ENCODE measurements around the gene MEX3D.
"Not testable (repeated sequence)": the region's sequence is repeated elsewhere in the genome, so short reads cannot be mapped to it uniquely, and the experiment has no call there.

The MEX3D gene

GRCh38 chr19:1533510-1534150 is 34.5 kb downstream of the MEX3D start:
- DNase-seq = no peak

GRCh38 chr19:1532003-1532402 is 36.1 kb downstream of the MEX3D start:
- DNase-seq = no peak

DNA sequence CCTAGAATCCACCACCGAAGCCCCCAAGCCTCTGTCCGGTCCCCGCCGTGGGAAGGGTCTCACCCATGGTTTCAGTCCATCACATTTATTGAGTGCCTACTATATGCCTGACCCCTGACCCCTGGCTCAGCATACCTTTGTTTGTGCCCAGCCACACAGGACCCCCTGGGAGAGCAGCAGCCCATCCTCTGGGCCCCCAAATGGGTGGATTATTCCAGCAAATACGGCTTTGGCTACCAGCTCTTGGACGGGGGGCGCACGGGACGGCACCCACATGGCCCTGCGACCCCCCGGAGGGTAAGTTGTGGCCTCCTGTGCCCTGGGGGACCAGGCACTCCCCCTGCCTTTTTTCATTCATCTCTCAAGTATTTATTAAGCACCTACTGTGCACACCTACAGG is 36.5 kb downstream of the MEX3D start:
- no peak for DNase-seq

DNA sequence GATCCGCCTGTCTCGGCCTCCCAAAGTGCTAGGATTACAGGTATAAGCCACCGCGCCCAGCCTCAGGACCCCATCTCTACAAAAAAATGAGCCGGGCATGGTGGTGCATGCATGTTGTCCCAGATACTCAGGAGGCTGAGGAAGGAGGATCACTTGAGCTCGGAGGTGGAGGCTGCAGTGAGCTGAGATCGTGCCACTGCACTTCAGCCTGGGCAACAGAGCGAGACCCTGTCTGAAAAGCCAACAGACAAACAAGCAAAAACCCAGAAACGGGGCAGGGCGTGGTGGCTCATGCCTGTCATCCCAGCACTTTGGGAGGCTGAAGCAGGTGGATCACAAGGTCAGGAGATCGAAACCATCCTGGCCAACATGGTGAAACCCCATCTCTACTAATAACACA is 37.3 kb downstream of the MEX3D start:
- DNase-seq = not testable (repeated sequence)

DNA sequence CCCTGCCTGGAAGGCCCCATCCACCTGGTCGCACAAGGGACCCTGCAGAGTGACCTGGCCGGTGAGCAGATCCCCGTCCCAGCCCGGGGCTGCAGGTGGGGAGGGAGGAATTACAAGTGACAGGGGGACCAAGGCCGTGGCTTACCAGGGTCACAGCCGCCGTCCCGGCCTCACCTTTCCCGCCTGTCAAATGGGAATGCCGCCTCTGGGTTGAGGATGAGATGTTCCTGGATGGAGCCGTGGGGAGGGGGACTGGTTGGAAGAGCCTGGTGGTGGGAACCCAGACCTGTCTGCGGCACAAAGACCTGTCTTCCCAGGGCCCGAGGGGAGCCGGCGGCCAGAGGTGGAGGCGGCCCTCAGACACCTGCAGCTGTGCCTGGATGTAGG is 38.7 kb downstream of the MEX3D start:
- no peak for DNase-seq

- no peak for DNase-seq
These were observed 39.3 kb downstream of the MEX3D start for GRCh38 chr19:1528596-1529429.

DNA sequence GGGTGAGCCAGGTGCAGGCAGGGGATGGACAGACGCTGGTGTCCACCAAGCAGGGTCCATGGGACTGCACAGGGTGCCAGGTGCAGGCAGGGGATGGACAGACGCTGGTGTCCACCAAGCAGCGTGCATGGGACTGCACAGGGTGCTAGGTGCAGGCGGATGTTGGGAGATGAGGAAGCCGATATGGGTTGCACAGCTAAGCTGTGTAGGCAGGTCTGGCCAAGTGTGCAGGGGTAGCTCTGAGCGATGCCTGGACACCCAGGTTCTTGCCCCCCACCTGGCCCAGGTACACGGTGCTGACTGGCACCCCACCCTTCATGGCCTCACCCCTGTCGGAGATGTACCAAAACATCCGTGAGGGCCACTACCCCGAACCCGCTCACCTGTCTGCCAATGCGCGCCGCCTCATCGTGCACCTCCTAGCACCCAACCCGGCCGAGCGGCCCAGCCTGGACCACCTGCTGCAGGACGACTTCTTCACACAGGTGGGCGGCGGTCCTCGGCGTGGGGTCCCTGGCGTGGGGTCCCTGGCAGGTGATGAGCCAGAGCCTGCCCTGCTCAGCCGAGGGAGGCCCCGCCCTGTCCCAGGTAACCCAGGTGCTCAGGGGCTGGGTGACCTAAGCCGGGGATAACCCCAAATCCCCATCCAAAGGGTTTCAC is 40.3 kb downstream of the MEX3D start:
- DNase-seq = no peak

GRCh38 chr19:1526979-1527649 is 41.0 kb downstream of the MEX3D start:
- no peak for DNase-seq

DNA sequence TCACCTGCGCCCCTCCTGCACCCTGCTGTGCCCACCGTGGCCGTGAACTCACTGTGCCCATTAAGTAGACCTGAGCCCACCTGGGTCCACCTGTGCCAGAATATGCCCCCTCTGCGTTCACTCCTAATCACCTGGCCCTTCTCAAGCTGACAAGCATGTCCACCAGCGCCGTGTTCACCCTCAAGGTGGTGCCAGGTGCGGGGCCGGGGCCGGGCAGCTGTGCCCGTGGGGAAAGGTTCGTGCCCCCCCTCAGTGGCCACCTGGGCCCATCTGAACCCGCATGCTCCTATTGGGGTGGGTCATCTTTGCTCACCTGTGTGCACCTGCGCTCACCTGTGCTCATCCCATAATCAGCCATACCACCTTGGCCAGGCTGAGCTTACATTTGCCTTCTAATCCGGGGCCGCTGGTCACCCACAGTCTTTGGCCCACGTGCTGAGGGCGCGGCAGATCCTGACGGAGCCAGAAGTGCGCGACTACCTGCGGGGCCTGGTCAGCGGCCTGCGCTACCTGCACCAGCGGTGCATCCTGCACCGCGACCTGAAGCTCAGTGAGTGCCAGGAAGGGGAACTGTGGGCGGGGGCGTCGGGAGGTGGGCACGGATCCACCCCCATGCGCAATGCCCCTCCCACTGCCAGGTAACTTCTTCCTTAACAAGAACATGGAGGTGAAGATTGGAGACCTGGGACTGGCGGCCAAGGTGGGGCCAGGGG is 41.9 kb downstream of the MEX3D start:
- DNase-seq = no peak

DNA sequence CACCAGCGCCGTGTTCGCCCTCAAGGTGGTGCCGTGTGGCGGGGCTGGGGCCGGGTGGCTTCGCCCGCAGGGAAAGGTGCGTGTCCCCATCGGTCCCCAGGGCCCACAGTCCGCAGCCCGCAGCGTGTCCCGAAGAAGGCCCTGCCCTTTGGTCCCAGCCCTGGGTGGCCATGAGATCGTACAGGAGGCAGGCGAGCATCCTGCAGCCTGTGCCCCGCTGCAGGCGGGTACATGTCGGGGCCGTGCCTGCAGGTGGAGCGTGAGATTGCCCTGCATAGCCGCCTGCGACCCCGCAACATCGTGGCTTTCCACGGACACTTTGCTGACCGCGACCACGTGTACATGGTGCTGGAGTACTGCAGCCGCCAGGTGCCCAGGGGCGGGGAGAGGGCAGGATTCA is 42.8 kb downstream of the MEX3D start:
- DNase-seq = no peak

- no peak for DNase-seq
These were observed 43.2 kb downstream of the MEX3D start for GRCh38 chr19:1524972-1525325.

GRCh38 chr19:1524287-1524971 is 43.7 kb downstream of the MEX3D start:
- DNase-seq = no peak

- DNase-seq = no peak
These were observed 44.5 kb downstream of the MEX3D start, which contains the start of gene PLK5 for GRCh38 chr19:1523412-1524286. TSS of gene PLK5 (plus strand) at chr19:1524077. CDS start at chr19:1526997, 2,920 bp downstream.

DNA sequence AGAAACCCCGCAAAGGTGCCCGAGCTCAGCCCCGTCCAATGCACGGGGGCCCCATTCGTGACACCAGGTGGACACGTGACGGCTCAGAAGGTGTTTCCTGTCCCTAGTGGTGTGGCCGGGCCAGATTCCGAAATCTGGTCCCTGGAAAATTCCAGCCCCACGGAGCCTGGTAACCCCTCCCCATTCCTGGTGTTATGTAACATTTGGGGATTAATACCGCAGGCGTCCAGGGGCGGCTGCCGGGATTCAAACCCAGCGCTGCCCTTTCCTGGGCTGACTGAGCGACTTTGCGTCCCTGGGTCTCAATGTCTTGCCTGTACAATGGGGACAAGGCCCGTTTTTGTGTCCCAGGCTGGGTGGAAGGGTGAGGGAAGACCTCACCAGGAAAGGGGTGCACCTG is 45.3 kb downstream of the MEX3D start:
- DNase-seq = no peak

- no peak for DNase-seq
These were observed 46.1 kb downstream of the MEX3D start for GRCh38 chr19:1522061-1522460.

DNA sequence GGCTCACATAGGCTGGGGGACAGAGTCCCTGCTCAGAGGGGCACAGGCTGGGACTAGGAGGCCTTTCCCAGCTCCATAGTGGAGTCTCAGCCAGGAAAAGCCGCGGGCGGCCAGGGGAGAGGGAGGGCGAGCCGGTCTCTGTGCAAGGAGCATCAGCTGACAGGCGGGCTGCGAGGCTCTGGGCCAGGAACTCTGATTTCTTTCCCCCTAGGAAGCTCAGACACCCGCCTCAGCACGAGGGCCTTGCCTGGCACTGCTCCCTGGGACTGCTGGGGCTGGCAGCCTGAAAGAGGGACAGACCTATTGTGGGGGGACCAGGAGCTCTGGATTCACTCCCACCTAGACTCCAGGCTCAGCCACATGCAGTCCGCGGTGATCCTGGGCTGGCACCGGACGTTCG is 46.5 kb downstream of the MEX3D start:
- no peak for DNase-seq

- DNase-seq = no peak
These were observed 47.8 kb downstream of the MEX3D start for GRCh38 chr19:1520203-1520780.

GRCh38 chr19:1519802-1520201 is 48.3 kb downstream of the MEX3D start:
- DNase-seq = not testable (repeated sequence)

DNA sequence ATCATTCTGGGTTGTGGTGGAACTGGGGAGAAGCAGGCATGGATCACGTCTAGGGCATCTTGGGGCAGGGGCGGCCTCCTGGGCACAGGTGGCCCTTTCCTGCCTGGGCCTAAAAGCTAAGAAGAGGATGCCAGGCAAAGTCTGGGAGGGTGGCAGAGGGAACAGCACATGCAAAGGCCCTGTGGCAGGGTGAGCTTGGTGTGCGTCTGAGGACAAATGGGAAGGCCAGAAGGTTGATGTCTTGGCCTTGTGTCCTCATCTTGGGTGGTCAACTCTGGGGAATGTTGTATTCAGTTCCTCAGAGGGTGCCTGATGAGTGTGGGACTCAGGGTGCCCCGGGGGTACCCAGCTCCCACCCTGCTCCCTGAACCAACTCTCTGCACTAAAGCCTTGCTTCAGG is 49.7 kb downstream of the MEX3D start:
- DNase-seq = no peak

DNA sequence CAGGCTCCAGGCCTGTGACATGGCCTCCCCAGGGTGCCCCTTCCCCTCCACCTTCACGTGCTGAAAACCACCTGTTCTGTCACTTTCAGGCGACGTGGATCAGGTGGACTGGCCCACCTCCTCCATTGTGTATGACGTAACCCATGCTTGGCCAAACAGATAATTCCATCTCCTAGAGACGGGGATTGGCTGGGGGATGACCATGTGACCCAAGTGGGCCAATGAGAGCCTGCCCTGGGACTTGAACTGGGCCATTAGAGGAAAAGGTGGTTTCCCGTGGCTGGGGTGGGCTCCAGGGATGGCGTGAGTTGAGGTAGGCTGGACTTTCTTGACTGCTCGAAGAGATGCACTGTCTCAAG is 51.8 kb downstream of the MEX3D start:
- DNase-seq = no peak
